PFSK-1 (cell line): ENCODE measurements around the gene PTGES3.

ENCODE experiments used
- FOXP2 ChIP-seq: optimal IDR thresholded peaks from 2 replicates; pipeline ENCODE3; 2011; ENCODE audit warnings: borderline replicate concordance, control low read depth, inconsistent platforms; ENCODE audit not compliant: insufficient read depth; ENCODE audit errors: extremely low read length, extremely low read depth
- POLR2AphosphoS5 ChIP-seq: IDR thresholded peaks from 2 replicates; pipeline ENCODE4 v1.6.1; 2012; ENCODE audit warnings: low read depth, mild to moderate bottlenecking, control low read depth, low read length, moderate library complexity
- REST ChIP-seq, 2 experiments: IDR thresholded peaks; 2 replicates each; pipeline versions ENCODE4 v1.6.1 to v1.8.0; 2011 to 2012; ENCODE audit warnings: low read depth in 2 of 2, low read length in 2 of 2, control low read depth in 1 of 2, inconsistent platforms in 1 of 2, mild to moderate bottlenecking in 1 of 2, moderate library complexity in 1 of 2; ENCODE audit not compliant: insufficient read depth in 1 of 2
- SIN3A ChIP-seq: IDR thresholded peaks from 2 replicates; pipeline ENCODE4 v1.6.1; 2012; ENCODE audit warnings: mild to moderate bottlenecking, low read length, moderate library complexity, borderline replicate concordance; ENCODE audit not compliant: insufficient read depth
- TAF1 ChIP-seq: IDR thresholded peaks from 2 replicates; pipeline ENCODE4 v1.6.1; 2012; ENCODE audit warnings: low read length, control low read depth, borderline replicate concordance; ENCODE audit not compliant: insufficient read depth

The PTGES3 gene

GRCh38 chr12:56645717-56646446 lies 42.2 kb downstream of the PTGES3 start, which contains the start of gene ATP5F1B:
Gene ATP5F1B, minus strand, starts transcription at chr12:56645984. Its CDS starts 21 bp downstream, at chr12:56645963.
- TF ChIP-seq REST (IDR thresholded peaks at IDR 0.05; ENCODE audit: insufficient read depth in 1 of 2, low read depth in 2 of 2, low read length in 2 of 2) (peak; percentile 24 to 37; a peak in 2 of 4 replicates), SIN3A (peak; percentile 44; the same call in 1 of the 2 replicates), POLR2AphosphoS5 (peak; percentile 99), FOXP2 (peak; percentile 59), TAF1 (peak; percentile 99)

DNA sequence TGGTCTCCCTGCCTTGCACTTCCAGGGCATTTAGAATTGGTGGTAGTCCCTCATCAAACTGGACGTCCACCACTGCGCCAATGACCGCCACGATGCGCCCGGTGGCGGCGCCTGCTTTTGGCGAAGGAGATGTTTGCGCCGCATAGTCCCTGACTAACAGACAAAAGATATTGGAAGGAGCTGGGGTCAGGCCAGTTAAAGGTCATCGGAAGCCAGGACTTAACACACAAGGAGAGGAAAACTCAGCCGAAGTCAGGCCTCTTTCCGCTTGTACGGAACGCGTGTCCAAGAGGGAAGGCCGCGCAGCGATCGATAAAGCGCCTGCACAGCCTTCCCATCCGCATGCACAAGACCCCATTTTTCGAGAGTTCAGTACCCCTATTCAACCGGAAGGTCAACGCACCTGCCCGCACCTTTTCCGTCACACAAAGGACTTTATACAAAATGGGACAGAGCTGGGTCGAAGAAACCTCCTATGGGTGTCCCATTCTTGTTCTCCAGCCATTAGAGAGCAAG lies 42.8 kb downstream of the PTGES3 start:
- no peak for TF ChIP-seq TAF1
- peak; percentile 56; the same call in 1 of the 2 replicates for TF ChIP-seq SIN3A

DNA sequence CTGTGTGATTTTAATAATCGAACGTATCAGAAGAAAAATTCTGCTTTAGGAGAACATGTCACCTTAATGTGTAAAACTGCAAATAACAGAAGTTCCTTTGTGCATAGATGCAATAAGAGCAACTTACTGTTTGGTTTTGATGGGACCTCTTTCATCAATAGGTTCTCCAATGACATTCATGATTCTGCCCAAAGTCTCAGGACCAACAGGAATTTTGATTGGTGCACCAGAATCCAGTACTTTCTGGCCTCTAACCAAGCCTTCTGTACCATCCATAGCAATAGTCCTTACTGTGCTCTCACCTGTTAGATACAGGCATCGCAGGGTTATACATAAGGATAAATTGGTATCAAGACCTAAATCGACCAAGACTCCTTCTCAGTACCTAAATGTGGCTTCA lies 43.4 kb downstream of the PTGES3 start:
- TF ChIP-seq POLR2AphosphoS5 (no peak), TAF1 (no peak), FOXP2 (no peak), SIN3A (no peak), REST (IDR thresholded peaks at IDR 0.05; ENCODE audit: insufficient read depth in 1 of 2, low read depth in 2 of 2, low read length in 2 of 2) (no peak)

DNA sequence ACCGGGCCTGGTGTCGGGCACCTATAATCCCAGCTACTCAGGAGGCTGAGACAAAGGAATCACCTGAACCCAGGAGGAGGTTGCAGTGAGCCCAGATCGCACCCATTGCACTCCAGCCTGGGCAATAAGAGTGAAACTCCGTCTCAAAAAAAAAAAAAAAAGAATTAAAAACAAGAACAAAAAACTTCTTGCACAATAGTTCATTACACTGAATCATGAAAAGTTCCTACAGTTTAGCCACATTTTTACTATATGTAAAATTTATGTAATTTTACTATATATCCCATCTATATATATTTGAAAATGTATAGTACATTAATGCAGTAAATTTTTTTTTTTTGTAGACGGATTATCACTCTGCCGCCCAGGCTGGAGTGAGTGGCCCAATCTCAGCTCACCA lies 46.9 kb downstream of the PTGES3 start:
- TF ChIP-seq TAF1 (no peak), SIN3A (no peak), REST (IDR thresholded peaks at IDR 0.05; ENCODE audit: insufficient read depth in 1 of 2, low read depth in 2 of 2, low read length in 2 of 2) (no peak), FOXP2 (no peak), POLR2AphosphoS5 (no peak)

GRCh38 chr12:56637621-56638020 lies 50.5 kb downstream of the PTGES3 start:
- TF ChIP-seq SIN3A (no peak), POLR2AphosphoS5 (no peak), TAF1 (no peak), FOXP2 (no peak), REST (IDR thresholded peaks at IDR 0.05; ENCODE audit: insufficient read depth in 1 of 2, low read depth in 2 of 2, low read length in 2 of 2) (no peak)
